ENCODE measurements around the gene NUMB.
"Not testable (repeated sequence)": the region's sequence is repeated elsewhere in the genome, so short reads cannot be mapped to it uniquely, and the experiment has no call there.

NUMB gene

DNA sequence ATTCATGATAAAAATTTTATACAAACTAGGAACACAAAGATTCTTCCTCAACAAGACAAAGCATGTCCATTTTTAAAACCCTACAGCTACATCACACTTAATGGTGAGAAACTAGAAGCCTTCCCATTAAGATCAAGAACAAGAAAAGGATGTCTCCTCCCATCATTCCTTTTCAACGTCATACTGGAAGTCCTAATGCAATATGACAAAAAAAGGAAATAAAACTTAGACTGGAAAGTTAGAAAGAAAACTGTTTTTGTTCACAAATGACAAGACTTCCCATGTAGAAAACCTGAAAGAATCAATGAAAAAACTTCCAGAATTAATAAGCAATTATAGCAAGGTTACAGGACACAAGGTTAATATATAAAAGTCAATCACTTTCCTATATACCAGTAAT is 82.5 kb downstream of the NUMB start:
- peaks cover 12% of the 10 kb centered on the region for H3K36me3 ChIP-seq
- H4K20me1 ChIP-seq = peaks cover 40% of the 10 kb centered on the region
- H3K4me3 ChIP-seq = no peak overlapping the region
- TF ChIP-seq Cebpa-rat (IDR thresholded peaks at IDR 0.05) = no peak
- no peaks in the 10 kb centered on the region for H3K27me3 ChIP-seq
- no peak overlapping the region for H3K4me2 ChIP-seq
- H3K9me3 ChIP-seq = no peaks in the 10 kb centered on the region
- H3K4me1 ChIP-seq = no peaks in the 10 kb centered on the region
- no peak overlapping the region for H3K27ac ChIP-seq
- no peak overlapping the region for H3K9ac ChIP-seq

DNA sequence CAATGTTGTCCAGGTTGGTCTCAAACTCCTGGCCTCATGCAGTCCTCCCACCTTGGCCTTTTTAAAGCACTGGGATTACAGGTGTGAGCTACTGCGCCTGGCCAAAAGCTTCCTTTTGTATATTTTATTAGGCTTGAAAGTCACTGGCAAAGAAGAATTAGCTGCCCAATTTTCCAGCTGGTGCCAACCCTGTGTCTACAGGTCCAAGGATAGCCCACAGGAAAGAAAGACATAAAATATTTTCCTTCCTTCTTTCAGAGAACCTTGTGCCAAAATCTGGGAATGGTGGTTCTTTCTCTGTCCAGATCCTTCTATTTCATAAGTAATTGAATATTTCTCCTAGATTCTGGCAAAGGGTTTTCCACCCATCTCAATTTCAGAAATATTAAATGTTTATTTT is 84.1 kb downstream of the NUMB start:
- Histone ChIP-seq H3K36me3 (peaks cover 12% of the 10 kb centered on the region), H3K4me2 (no peak overlapping the region), H3K9me3 (no peaks in the 10 kb centered on the region), H3K27ac (no peak overlapping the region), H3K4me3 (no peak overlapping the region), H3K27me3 (no peaks in the 10 kb centered on the region), H3K4me1 (no peaks in the 10 kb centered on the region), H3K9ac (no peak overlapping the region), H4K20me1 (peaks cover 24% of the 10 kb centered on the region)
- no peak for TF ChIP-seq Cebpa-rat (IDR thresholded peaks at IDR 0.05)

DNA sequence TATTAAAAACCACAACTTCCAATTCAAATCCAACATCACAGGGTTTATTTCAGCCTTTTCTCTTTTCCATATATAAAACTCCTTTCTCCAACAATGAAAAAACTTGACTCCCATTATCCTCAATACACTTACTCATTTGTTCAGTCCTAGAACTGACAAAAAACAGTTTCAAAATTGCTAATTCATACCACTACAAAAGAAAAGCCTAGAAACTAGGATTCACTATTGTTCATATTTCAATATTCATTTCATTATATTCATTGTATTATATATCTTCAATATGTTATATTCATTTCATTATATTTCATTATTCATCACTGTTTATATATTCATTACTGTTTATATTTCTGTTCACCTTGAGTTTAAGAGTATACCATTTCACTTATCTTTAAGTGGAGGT is 85.8 kb downstream of the NUMB start:
- Histone ChIP-seq H3K4me3 (no peak overlapping the region), H3K9me3 (no peaks in the 10 kb centered on the region), H3K27ac (no peak overlapping the region), H3K36me3 (peaks cover 10% of the 10 kb centered on the region), H3K4me2 (no peak overlapping the region), H3K9ac (no peak overlapping the region), H3K27me3 (no peaks in the 10 kb centered on the region), H3K4me1 (no peaks in the 10 kb centered on the region), H4K20me1 (peaks cover 19% of the 10 kb centered on the region)
- no peak for TF ChIP-seq Cebpa-rat (IDR thresholded peaks at IDR 0.05)

DNA sequence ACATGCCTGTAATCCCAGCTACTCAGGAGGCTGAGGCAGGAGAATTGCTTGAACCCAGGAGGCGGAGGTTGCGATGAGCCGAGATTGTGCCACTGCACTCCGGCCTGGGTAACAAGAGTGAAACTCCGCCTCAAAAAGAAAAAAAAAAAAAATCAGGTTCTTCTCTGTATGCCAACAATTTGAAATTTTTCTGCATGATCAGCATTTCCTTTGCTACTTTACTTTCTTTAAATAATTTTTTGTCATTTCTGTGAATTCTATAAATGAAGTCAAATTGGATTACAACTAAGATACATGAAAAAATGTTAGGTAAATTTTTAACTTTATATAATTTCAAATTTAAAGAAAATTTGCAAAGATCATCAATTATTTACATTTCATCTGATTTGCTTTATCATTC is 87.8 kb downstream of the NUMB start:
- peaks cover 19% of the 10 kb centered on the region for H4K20me1 ChIP-seq
- no peaks in the 10 kb centered on the region for H3K9me3 ChIP-seq
- no peaks in the 10 kb centered on the region for H3K4me1 ChIP-seq
- no peak overlapping the region for H3K27ac ChIP-seq
- H3K4me3 ChIP-seq = no peak overlapping the region
- no peaks in the 10 kb centered on the region for H3K27me3 ChIP-seq
- no peak overlapping the region for H3K4me2 ChIP-seq
- no peak for TF ChIP-seq Cebpa-rat (IDR thresholded peaks at IDR 0.05)
- no peak overlapping the region for H3K9ac ChIP-seq
- peaks cover 11% of the 10 kb centered on the region; the same call in 1 of the 2 replicates for H3K36me3 ChIP-seq

DNA sequence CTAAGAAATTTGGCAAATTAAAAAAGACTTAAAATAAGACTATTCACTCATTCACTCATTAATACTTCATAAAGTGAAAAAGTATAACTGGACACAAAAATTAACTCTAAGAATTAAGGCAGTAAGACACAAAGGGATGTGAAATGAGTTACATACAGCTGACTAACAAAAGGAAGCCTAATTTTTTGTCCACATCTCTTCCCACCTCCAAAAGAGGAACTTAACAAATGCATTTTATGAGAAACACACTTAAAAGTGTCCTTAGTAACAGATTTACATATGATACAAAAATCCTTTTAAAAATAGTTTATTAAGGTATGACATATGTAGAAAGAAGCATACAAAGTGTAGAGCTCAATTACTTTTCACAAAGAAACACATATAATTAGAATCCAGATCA is 88.9 kb downstream of the NUMB start:
- Histone ChIP-seq H3K27me3 (no peaks in the 10 kb centered on the region), H3K27ac (no peak overlapping the region), H3K36me3 (peaks cover 19% of the 10 kb centered on the region), H3K9me3 (no peaks in the 10 kb centered on the region), H3K4me1 (no peaks in the 10 kb centered on the region), H3K4me2 (no peak overlapping the region), H3K4me3 (no peak overlapping the region), H3K9ac (no peak overlapping the region), H4K20me1 (peaks cover 15% of the 10 kb centered on the region)
- no peak for TF ChIP-seq Cebpa-rat (IDR thresholded peaks at IDR 0.05)

DNA sequence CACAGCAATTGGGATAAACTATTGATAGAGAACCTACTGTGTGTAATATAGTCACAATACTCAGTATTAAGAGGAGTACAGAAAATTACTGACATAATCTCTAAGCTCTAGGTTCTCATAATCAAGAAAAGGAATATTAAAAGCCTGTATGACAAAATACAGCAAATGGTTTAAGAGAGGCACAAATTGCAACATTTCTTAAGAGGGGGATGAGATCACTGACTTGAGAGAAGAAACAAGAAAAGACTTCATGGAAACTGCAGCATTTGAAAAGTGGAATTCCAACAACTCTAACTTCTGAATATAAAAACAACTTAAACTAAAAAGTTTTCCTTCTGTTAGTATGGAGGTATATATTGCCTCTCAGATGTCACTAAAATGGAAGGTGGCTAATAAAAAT is 89.7 kb downstream of the NUMB start:
- H4K20me1 ChIP-seq = peaks cover 8% of the 10 kb centered on the region
- H3K36me3 ChIP-seq = peaks cover 24% of the 10 kb centered on the region
- no peak overlapping the region for H3K4me3 ChIP-seq
- H3K4me2 ChIP-seq = no peak overlapping the region
- no peaks in the 10 kb centered on the region for H3K4me1 ChIP-seq
- no peaks in the 10 kb centered on the region for H3K27me3 ChIP-seq
- H3K9ac ChIP-seq = no peak overlapping the region
- no peak overlapping the region for H3K27ac ChIP-seq
- no peaks in the 10 kb centered on the region for H3K9me3 ChIP-seq
- no peak for TF ChIP-seq Cebpa-rat (IDR thresholded peaks at IDR 0.05)

DNA sequence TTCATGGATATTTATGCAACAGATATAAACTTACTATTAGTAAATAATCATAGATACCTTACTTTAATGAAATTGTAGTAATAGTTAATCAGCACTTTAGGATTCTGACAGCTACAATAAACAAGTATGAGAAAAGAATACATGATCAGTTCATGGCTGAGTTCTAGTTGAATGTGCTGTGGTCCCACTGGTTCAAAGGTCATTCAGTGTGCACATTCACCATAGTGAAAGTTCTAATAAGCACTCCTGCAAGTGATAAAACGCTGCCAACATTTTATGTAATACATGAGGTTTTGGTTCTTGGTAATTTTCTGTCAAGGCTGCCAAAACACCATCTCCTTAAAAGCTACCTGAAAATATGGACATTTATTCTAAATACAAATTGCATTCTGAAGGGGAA is 92.6 kb downstream of the NUMB start:
- Histone ChIP-seq H3K4me1 (no peaks in the 10 kb centered on the region), H3K4me3 (no peak overlapping the region), H4K20me1 (no peaks in the 10 kb centered on the region; the same call in 1 of the 2 replicates), H3K9me3 (no peaks in the 10 kb centered on the region), H3K27ac (no peak overlapping the region), H3K27me3 (no peaks in the 10 kb centered on the region), H3K36me3 (peaks cover 26% of the 10 kb centered on the region), H3K4me2 (no peak overlapping the region), H3K9ac (no peak overlapping the region)
- TF ChIP-seq Cebpa-rat (IDR thresholded peaks at IDR 0.05) = no peak

DNA sequence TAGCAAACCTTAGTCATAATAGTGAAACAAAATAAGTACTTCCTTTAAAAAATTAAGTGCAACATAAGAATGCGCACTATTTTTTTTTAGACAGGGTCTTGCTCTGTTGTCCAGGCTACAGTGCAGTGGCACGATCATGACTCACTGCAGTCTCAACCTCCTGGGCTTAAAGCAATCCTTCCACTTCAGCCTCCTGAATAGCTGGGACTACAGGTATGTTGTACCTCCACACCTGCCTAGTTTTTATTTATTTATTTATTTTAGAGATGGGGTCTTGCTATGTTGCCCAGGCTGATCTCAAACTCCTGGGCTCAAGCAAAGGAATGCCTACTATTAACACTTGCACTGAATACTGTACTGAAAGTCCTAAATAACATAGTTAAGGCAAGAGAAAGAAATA is 93.8 kb downstream of the NUMB start:
- peaks cover 26% of the 10 kb centered on the region for H3K36me3 ChIP-seq
- TF ChIP-seq Cebpa-rat (IDR thresholded peaks at IDR 0.05) = no peak
- H4K20me1 ChIP-seq = no peaks in the 10 kb centered on the region; the same call in none of the 2 replicates

DNA sequence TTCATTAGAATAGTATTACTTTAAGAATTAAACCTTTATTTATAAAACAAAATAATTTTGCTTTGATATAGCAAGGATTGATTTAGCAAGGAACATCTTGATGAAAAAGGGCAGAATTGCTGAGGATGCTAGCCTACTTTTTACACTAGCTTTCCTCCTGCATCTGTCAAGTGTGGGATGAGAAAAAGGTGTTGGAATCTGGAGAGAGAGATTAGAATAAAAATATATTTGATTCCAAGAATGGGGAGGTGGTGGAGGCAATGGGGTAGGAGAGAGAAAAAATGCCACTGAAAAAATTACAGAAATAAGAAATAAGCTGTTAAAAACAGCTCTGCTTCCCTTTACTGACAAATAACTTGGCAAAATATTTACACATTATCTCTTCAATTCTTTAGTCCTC is 98.9 kb downstream of the NUMB start:
- H3K4me2 ChIP-seq = no peak overlapping the region
- no peaks in the 10 kb centered on the region for H3K4me1 ChIP-seq
- no peaks in the 10 kb centered on the region for H3K9me3 ChIP-seq
- no peak overlapping the region for H3K27ac ChIP-seq
- no peak overlapping the region for H3K4me3 ChIP-seq
- no peaks in the 10 kb centered on the region for H3K27me3 ChIP-seq
- no peak overlapping the region for H3K9ac ChIP-seq
- peaks cover 16% of the 10 kb centered on the region; the same call in 1 of the 2 replicates for H4K20me1 ChIP-seq
- no peak for TF ChIP-seq Cebpa-rat (IDR thresholded peaks at IDR 0.05)
- H3K36me3 ChIP-seq = peaks cover 28% of the 10 kb centered on the region

More for the DNA sequence above, 93.8 kb downstream of the NUMB start:
- H3K9ac ChIP-seq = no peak overlapping the region
- H3K4me2 ChIP-seq = no peak overlapping the region
- H3K4me1 ChIP-seq = no peaks in the 10 kb centered on the region
- no peak overlapping the region for H3K27ac ChIP-seq
- H3K27me3 ChIP-seq = no peaks in the 10 kb centered on the region
- H3K9me3 ChIP-seq = no peaks in the 10 kb centered on the region
- no peak overlapping the region for H3K4me3 ChIP-seq

DNA sequence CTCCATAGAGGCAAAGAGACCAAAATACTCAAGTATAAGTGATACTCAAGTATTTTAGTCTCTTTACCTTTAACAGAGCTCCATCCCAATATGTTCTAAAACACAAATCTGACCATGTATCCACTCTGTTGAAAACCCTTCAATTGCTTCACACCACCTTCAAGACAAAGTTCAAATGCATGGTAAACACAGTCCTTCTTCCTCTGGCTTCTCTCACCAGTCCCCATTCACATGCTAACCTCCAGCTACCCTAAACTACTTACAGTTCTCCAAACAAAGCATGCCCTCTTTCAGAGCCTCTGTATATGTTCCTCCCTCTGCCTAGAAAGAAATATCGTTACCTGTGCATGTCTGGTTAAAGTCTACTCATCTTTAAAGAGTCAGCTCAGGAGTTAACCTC is 100.2 kb downstream of the NUMB start:
- Histone ChIP-seq H3K4me3 (no peak overlapping the region), H3K27me3 (no peaks in the 10 kb centered on the region), H3K9ac (no peak overlapping the region), H3K36me3 (peaks cover 24% of the 10 kb centered on the region), H3K4me2 (no peak overlapping the region), H4K20me1 (peaks cover 16% of the 10 kb centered on the region; the same call in 1 of the 2 replicates), H3K9me3 (no peaks in the 10 kb centered on the region), H3K4me1 (no peaks in the 10 kb centered on the region), H3K27ac (no peak overlapping the region)
- TF ChIP-seq Cebpa-rat (IDR thresholded peaks at IDR 0.05) = no peak

DNA sequence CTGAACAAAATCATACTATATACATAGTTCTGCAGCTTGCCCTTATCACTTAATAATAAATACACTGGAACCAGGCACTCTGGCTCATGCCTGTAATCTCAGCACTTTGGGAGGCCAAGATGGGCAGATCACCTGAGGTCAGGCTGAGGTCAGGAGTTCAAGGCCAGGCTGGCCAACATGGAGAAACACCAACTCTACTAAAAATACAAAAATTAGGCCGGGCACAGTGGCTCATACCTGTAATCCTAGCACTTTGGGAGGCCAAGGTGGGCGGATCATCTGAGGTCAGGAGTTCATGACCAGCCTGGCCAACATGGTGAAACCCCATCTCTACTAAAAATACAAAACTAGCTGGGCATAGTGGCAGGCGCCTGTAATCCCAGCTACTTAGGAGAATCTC is 109.3 kb downstream of the NUMB start:
- H3K27me3 ChIP-seq, H3K9me3 ChIP-seq, H3K9ac ChIP-seq, H3K4me2 ChIP-seq, H3K4me3 ChIP-seq, H3K27ac ChIP-seq, H3K4me1 ChIP-seq, H4K20me1 ChIP-seq: not testable (repeated sequence)
- peaks cover 23% of the 10 kb centered on the region for H3K36me3 ChIP-seq

Measured in BLaER1 (cell line).